H1 (cell line): ENCODE measurements around the gene PHLDA1. TPM values are rescaled to one million over a fixed set of nuclear protein-coding genes. Genes with fewer than 3 reads are reported as not detected.

Experiments used
- CTCF ChIA-PET: fragments of 300-600 bp; sonication (Branson Sonifier 250); formaldehyde crosslinking; loops from one replicate; lab custom pipeline; 2021; ENCODE audit not compliant: partially characterized antibody; lab: Charles Lee
- POLR2A ChIA-PET: fragments of 300-600 bp; sonication (Branson Sonifier 250); formaldehyde crosslinking; loops from one replicate; lab custom pipeline; 2021; ENCODE audit warnings: inconsistent platforms; ENCODE audit not compliant: partially characterized antibody; lab: Charles Lee
- DNase-seq, 2 experiments: peaks; one replicate each; pipeline versions ENCODE4 v3.0.0 to v3.0.0-alpha.2; 2010 to 2022; ENCODE audit warnings: low spot score in 2 of 2, low read depth in 1 of 2, mixed read lengths in 1 of 2
- FAIRE-seq: peaks from 2 replicates; lab custom pipeline; 2011; peaks lifted over from hg19 to GRCh38; lab: Jason Lieb, UNC
- H2AFZ ChIP-seq: 2 replicates; pipeline ENCODE4 v1.8.1; 2012; ENCODE audit warnings: low read length, inconsistent platforms
- H2AK5ac ChIP-seq: 2 replicates; pipeline ENCODE4 v1.6.1; 2013; ENCODE audit warnings: low read depth, low read length
- H2BK120ac ChIP-seq: replicated peaks from 2 replicates; pipeline ENCODE3; 2013; ENCODE audit warnings: low read depth, low read length, inconsistent platforms
- H2BK12ac ChIP-seq: 2 replicates; pipeline ENCODE4 v1.6.1; 2013; ENCODE audit warnings: low read depth, low read length
- H2BK15ac ChIP-seq: 2 replicates; pipeline ENCODE4 v1.6.1; 2013; ENCODE audit warnings: low read length
- H2BK20ac ChIP-seq: 2 replicates; pipeline ENCODE4 v1.6.1; 2013; ENCODE audit warnings: low read length
- H2BK5ac ChIP-seq: 2 replicates; pipeline ENCODE4 v1.6.1; 2013; ENCODE audit warnings: low read depth, low read length
- H3K14ac ChIP-seq: 2 replicates; pipeline ENCODE4 v1.6.1; 2013; ENCODE audit warnings: inconsistent platforms; ENCODE audit not compliant: insufficient read length
- H3K18ac ChIP-seq: 2 replicates; pipeline ENCODE4 v1.6.1; 2013; ENCODE audit warnings: low read length; ENCODE audit errors: extremely low read depth
- H3K23ac ChIP-seq: 2 replicates; pipeline ENCODE4 v1.6.1; 2013; ENCODE audit warnings: inconsistent platforms; ENCODE audit not compliant: insufficient read length
- H3K23me2 ChIP-seq: 2 replicates; pipeline ENCODE4 v1.6.1; 2013; ENCODE audit warnings: low read depth, low read length
- H3K27ac ChIP-seq: 2 replicates; pipeline ENCODE4 v1.6.1; 2011; ENCODE audit warnings: low read depth, low read length, inconsistent platforms
- H3K27me3 ChIP-seq, 4 experiments: replicated peaks in 1 of 4; 1 replicate in 1 of 4; 2 replicates in 3 of 4; pipeline versions ENCODE4 v1.6.1 to v1.8.1; 2011 to 2013; ENCODE audit warnings: low read length in 3 of 4, mild to moderate bottlenecking in 3 of 4, inconsistent platforms in 2 of 4, mixed read lengths in 2 of 4, moderate library complexity in 1 of 4; ENCODE audit not compliant: control insufficient read depth in 3 of 4, insufficient read depth in 3 of 4; ENCODE audit errors: extremely low read depth in 1 of 4
- H3K36me3 ChIP-seq, 4 experiments: 2 replicates each; pipeline versions ENCODE4 v1.6.1 to v1.8.1; 2011 to 2013; ENCODE audit warnings: mild to moderate bottlenecking in 4 of 4, low read length in 3 of 4, moderate library complexity in 2 of 4, control low read depth in 1 of 4, inconsistent platforms in 1 of 4; ENCODE audit not compliant: insufficient read depth in 4 of 4, control insufficient read depth in 2 of 4
- H3K4ac ChIP-seq: replicated peaks from 2 replicates; pipeline ENCODE3; 2013; ENCODE audit warnings: low read length, low read depth, mixed read lengths, inconsistent platforms; ENCODE audit not compliant: insufficient read length
- H3K4me1 ChIP-seq, 4 experiments: replicated peaks in 1 of 4; 1 replicate in 1 of 4; 2 replicates in 3 of 4; pipeline versions ENCODE4 v1.6.1 to v1.8.1; 2011 to 2013; ENCODE audit warnings: low read length in 3 of 4, inconsistent platforms in 2 of 4, mixed read lengths in 1 of 4; ENCODE audit not compliant: insufficient read depth in 4 of 4, control insufficient read depth in 3 of 4
- H3K4me2 ChIP-seq, 2 experiments: 2 replicates each; pipeline versions ENCODE4 v1.6.1 to v1.8.1; 2011 to 2013; ENCODE audit warnings: low read depth in 2 of 2, low read length in 2 of 2, control low read depth in 1 of 2, inconsistent platforms in 1 of 2, mild to moderate bottlenecking in 1 of 2; ENCODE audit not compliant: insufficient read depth in 1 of 2
- H3K4me3 ChIP-seq, 4 experiments: fragments of 200-600, 300-600 bp in 1 of 4; sonication (generic), shearing (Covaris generic), sonication (Bioruptor Twin) in 1 of 4; 2 replicates each; pipeline versions ENCODE4 v1.5.1 to v1.8.1; 2011 to 2016; ENCODE audit warnings: low read length in 4 of 4, low read depth in 3 of 4, control low read depth in 2 of 4, inconsistent platforms in 2 of 4, mild to moderate bottlenecking in 2 of 4, mixed read lengths in 1 of 4, moderate library complexity in 1 of 4; ENCODE audit not compliant: insufficient read depth in 2 of 4; ENCODE audit errors: extremely low read depth in 1 of 4
- H3K56ac ChIP-seq: replicated peaks from 2 replicates; pipeline ENCODE3; 2013; ENCODE audit warnings: low read depth, mild to moderate bottlenecking, mixed read lengths, low read length, inconsistent platforms; ENCODE audit not compliant: insufficient read length
- H3K79me1 ChIP-seq: 2 replicates; pipeline ENCODE4 v1.6.1; 2013; ENCODE audit warnings: low read depth, low read length, control low read depth
- H3K79me2 ChIP-seq, 2 experiments: 2 replicates each; pipeline versions ENCODE4 v1.6.1 to v1.8.1; 2012 to 2013; ENCODE audit warnings: low read length in 2 of 2, mild to moderate bottlenecking in 2 of 2, inconsistent platforms in 1 of 2; ENCODE audit not compliant: insufficient read depth in 2 of 2, control insufficient read depth in 1 of 2
- H3K9ac ChIP-seq, 4 experiments: replicated peaks in 1 of 4; 1 replicate in 1 of 4; 2 replicates in 3 of 4; pipeline versions ENCODE4 v1.6.1 to v1.8.1; 2011 to 2013; ENCODE audit warnings: low read depth in 3 of 4, low read length in 3 of 4, control low read depth in 2 of 4, mild to moderate bottlenecking in 2 of 4, moderate library complexity in 2 of 4, inconsistent platforms in 1 of 4; ENCODE audit errors: extremely low read depth in 1 of 4
- H3K9me3 ChIP-seq, 2 experiments: 2 replicates each; pipeline versions ENCODE4 v1.6.1 to v1.8.1; 2012 to 2013; ENCODE audit warnings: mild to moderate bottlenecking in 2 of 2, moderate library complexity in 2 of 2, control low read depth in 1 of 2, inconsistent platforms in 1 of 2, low read depth in 1 of 2, low read length in 1 of 2, mixed read lengths in 1 of 2; ENCODE audit not compliant: insufficient read depth in 2 of 2
- H4K20me1 ChIP-seq, 2 experiments: replicated peaks in 1 of 2; 2 replicates each; pipeline versions ENCODE3 to v1.8.1; 2011 to 2013; ENCODE audit warnings: inconsistent platforms in 2 of 2, low read length in 2 of 2, mild to moderate bottlenecking in 1 of 2; ENCODE audit not compliant: insufficient read depth in 2 of 2, control insufficient read depth in 1 of 2
- H4K5ac ChIP-seq: 2 replicates; pipeline ENCODE4 v1.6.1; 2013; ENCODE audit warnings: low read length, low read depth, mixed read lengths, inconsistent platforms; ENCODE audit not compliant: insufficient read length
- H4K8ac ChIP-seq: 2 replicates; pipeline ENCODE4 v1.8.0; 2013; ENCODE audit warnings: mild to moderate bottlenecking, moderate library complexity, low read length, inconsistent platforms; ENCODE audit not compliant: insufficient read depth; ENCODE audit errors: extremely low read depth
- H4K91ac ChIP-seq: replicated peaks from 2 replicates; pipeline ENCODE3; 2013; ENCODE audit warnings: low read length, mixed read lengths, inconsistent platforms; ENCODE audit not compliant: insufficient read length
- KDM1A ChIP-seq: fragments of 200-600, 300-600 bp; sonication (generic); IDR thresholded peaks from 2 replicates; pipeline ENCODE4 v1.7.1; 2016; ENCODE audit warnings: mild to moderate bottlenecking, low read length, borderline replicate concordance
- KDM4A ChIP-seq: IDR thresholded peaks from one replicate; pipeline ENCODE4 v1.7.1; 2012; ENCODE audit warnings: low read depth, mild to moderate bottlenecking, moderate library complexity, low read length, inconsistent platforms; ENCODE audit not compliant: severe bottlenecking
- MAFK ChIP-seq: IDR thresholded peaks from 2 replicates; pipeline ENCODE4 v1.6.1; 2012; ENCODE audit warnings: low read depth, mild to moderate bottlenecking, improper control_type of control experiment, low read length
- PHF8 ChIP-seq: fragments of 200-600 bp; sonication (generic); conservative IDR thresholded peaks from 2 replicates; pipeline ENCODE4 v1.7.1; 2012; ENCODE audit warnings: low read depth, mild to moderate bottlenecking, inconsistent platforms, low read length, moderate library complexity
- RNF2 ChIP-seq: fragments of 200-900, 300-1000 bp; sonication (generic); IDR thresholded peaks from 2 replicates; pipeline ENCODE4 v1.7.1; 2016; ENCODE audit warnings: borderline replicate concordance, low read depth, mild to moderate bottlenecking, antibody characterized with exemption, low read length; ENCODE audit not compliant: poor library complexity, severe bottlenecking; ENCODE audit errors: missing control alignments
- SIN3A ChIP-seq, 2 experiments: IDR thresholded peaks in 1 of 2; conservative IDR thresholded peaks in 1 of 2; 2 replicates each; pipeline ENCODE4 v1.6.1; 2011 to 2012; ENCODE audit warnings: low read length in 2 of 2, improper control_type of control experiment in 1 of 2, low read depth in 1 of 2, mild to moderate bottlenecking in 1 of 2
- SP2 ChIP-seq: IDR thresholded peaks from 2 replicates; pipeline ENCODE4 v1.6.1; 2012; ENCODE audit warnings: mild to moderate bottlenecking, low read length, inconsistent platforms
- SP4 ChIP-seq: IDR thresholded peaks from 2 replicates; pipeline ENCODE4 v1.6.1; 2012; ENCODE audit warnings: low read length, inconsistent platforms
- TBP ChIP-seq: IDR thresholded peaks from 2 replicates; pipeline ENCODE4 v1.6.1; 2011; ENCODE audit warnings: low read depth, low read length, improper control_type of control experiment
- YY1 ChIP-seq: IDR thresholded peaks from 2 replicates; pipeline ENCODE4 v1.6.1; 2011; ENCODE audit warnings: low read depth, mild to moderate bottlenecking, low read length
- ZNF274 ChIP-seq: IDR thresholded peaks from 2 replicates; pipeline ENCODE4 v1.7.0; 2012; ENCODE audit warnings: low read length, borderline replicate concordance; ENCODE audit errors: extremely low read depth
- WGBS, 2 experiments: shearing (Covaris generic) in 1 of 2; methylation state at CpG; one replicate each; pipeline versions ENCODE4 v1.1.6 to v1.1.7; 2013 to 2015; ENCODE audit warnings: low lambda C conversion rate in 2 of 2, mixed read lengths in 2 of 2, inconsistent platforms in 1 of 2, low coverage in 1 of 2, missing lambda C conversion rate in 1 of 2; ENCODE audit not compliant: insufficient replicate concordance in 2 of 2, insufficient coverage in 1 of 2, insufficient read length in 1 of 2; ENCODE audit errors: extremely low coverage in 1 of 2, missing lambda C conversion rate in 1 of 2; 5-methylcytosine and 5-hydroxymethylcytosine counted together
- polyA plus RNA-seq, 7 experiments: library from polyadenylated mRNA; depleted of rRNA in 3 of 7; stranded (reverse) in 5 of 7; unstranded in 2 of 7; fragments of >200 nt in 5 of 7; fragments of 200-250 nt in 2 of 7; gene quantifications; 1 replicate in 5 of 7; 2 replicates in 1 of 7; 4 replicates in 1 of 7; pipeline versions ENCODE4 v1.2.1 to v1.2.3, GENCODE V29; 2011 to 2013; ENCODE audit warnings: missing spikeins in 2 of 7, mixed read lengths in 2 of 7
- total RNA-seq: library from RNA; stranded (reverse); fragmentation: NEBNext Ultra II Directional; extraction: Animal tissue kit (Norgen Biotek cat#: 25700); gene quantifications from 2 replicates; pipeline ENCODE4 v1.2.1, GENCODE V29; 2021

PHLDA1 gene
- total and polyA plus RNA-seq, 2 of the 8 experiments (the other 6 are each of a cell fraction or from before 2014, with no cell fraction given), result 18.9 to 19.4 TPM

GRCh38 chr12:75981247-75982168 is 50.1 kb downstream of the PHLDA1 start:
- Histone ChIP-seq H3K4me3 (no peak overlapping the region), H3K56ac (no peak overlapping the region), H4K20me1 (no peaks in the 10 kb centered on the region), H3K36me3 (no peaks in the 10 kb centered on the region), H4K91ac (no peak overlapping the region), H3K79me2 (no peaks in the 10 kb centered on the region), H3K14ac (no peak overlapping the region), H3K9ac (no peak overlapping the region), H3K27me3 (no peaks in the 10 kb centered on the region), H3K18ac (no peak overlapping the region), H3K4ac (no peak overlapping the region), H3K27ac (no peak overlapping the region), H2BK15ac (no peak overlapping the region), H2AK5ac (no peak overlapping the region), H3K4me1 (peaks cover 5 to 13% (median 7%) of the 10 kb centered on the region in 4 experiments; a peak in 6 of 7 replicates), H2BK120ac (no peak overlapping the region), H4K8ac (no peak overlapping the region), H2BK20ac (no peak overlapping the region), H2BK5ac (no peak overlapping the region), H3K23ac (no peak overlapping the region), H2BK12ac (no peak overlapping the region), H2AFZ (no peak overlapping the region), H3K23me2 (no peaks in the 10 kb centered on the region), H3K4me2 (no peak overlapping the region), H3K79me1 (no peaks in the 10 kb centered on the region), H4K5ac (no peak overlapping the region), H3K9me3 (no peaks in the 10 kb centered on the region)
- WGBS, 2 experiments, result 91% methylated on average over 8 of the region's 10 CpGs; no CpG with 5 or more reads in 1 of the 2 experiments
- CTCF ChIA-PET, result interaction anchor here (1.8 kb wide), 1 partner anchor 18 kb away, joined by 6 read pairs; no protein-coding TSS in a partner anchor
- no peak for DNase-seq
- FAIRE-seq, result no peak
- POLR2A ChIA-PET, result no interaction called here
- TF ChIP-seq YY1 (no peak), RNF2 (no peak), SIN3A (conservative IDR thresholded peaks at IDR 0.05 in 1 of 2, IDR thresholded peaks at IDR 0.05 in 1 of 2; ENCODE audit: low read depth in 1 of 2, low read length in 2 of 2) (no peak), ZNF274 (no peak), KDM1A (no peak), SP2 (no peak), TBP (no peak), MAFK (no peak), SP4 (no peak), KDM4A (no peak), PHF8 (no peak)
